Stimulated activated CD8-positive, alpha-beta memory T cell treated with anti-CD3 and anti-CD28 coated beads, Interleukin-7, amount 100 ng/mL, for 1 hour (primary cell): ENCODE data around the gene HPS4.
"Not testable (repeated sequence)": the region's sequence is repeated elsewhere in the genome, so short reads cannot be mapped to it uniquely, and the experiment has no call there.

Experiments
- DNase-seq, 2 donors: peaks; one replicate each; pipeline ENCODE4 v3.0.0-alpha.2; 2020; ENCODE audit warnings: low read depth in 2 of 2

HPS4 gene

GRCh38 chr22:26414347-26414746, 69.2 kb downstream of the HPS4 start:
- DNase-seq = no peak

GRCh38 chr22:26410386-26410785, 73.2 kb downstream of the HPS4 start:
- DNase-seq = no peak

GRCh38 chr22:26409719-26410335, 73.8 kb downstream of the HPS4 start:
- DNase-seq = no peak

- not testable (repeated sequence) for DNase-seq
These were observed 74.9 kb downstream of the HPS4 start for GRCh38 chr22:26408562-26409220.

GRCh38 chr22:26406118-26406517, 77.5 kb downstream of the HPS4 start:
- no peak for DNase-seq

GRCh38 chr22:26404851-26405421, 78.6 kb downstream of the HPS4 start:
- DNase-seq = no peak

GRCh38 chr22:26401726-26402125, 81.9 kb downstream of the HPS4 start:
- no peak for DNase-seq
